Trophoblast cell (in vitro differentiated cells and primary cell): Measurements from ENCODE around the gene GALNT1.

Experiments
- DNase-seq, 2 donors: peaks; one replicate each; pipeline ENCODE4 v3.0.0-alpha.2; 2016
- H2AFZ ChIP-seq: 2 replicates; pipeline ENCODE4 v1.6.1; 2013; ENCODE audit warnings: low read length, moderate library complexity, mild to moderate bottlenecking; ENCODE audit not compliant: insufficient read depth, poor library complexity
- H2AK5ac ChIP-seq: 2 replicates; pipeline ENCODE4 v1.6.1; 2013; ENCODE audit warnings: mild to moderate bottlenecking, low read length
- H2BK120ac ChIP-seq: 2 replicates; pipeline ENCODE4 v1.6.1; 2013; ENCODE audit warnings: low read length, mild to moderate bottlenecking, moderate library complexity; ENCODE audit not compliant: insufficient read depth, poor library complexity
- H2BK12ac ChIP-seq: 2 replicates; pipeline ENCODE4 v1.6.1; 2013; ENCODE audit warnings: mild to moderate bottlenecking, low read length, moderate library complexity
- H2BK5ac ChIP-seq: 2 replicates; pipeline ENCODE4 v1.6.1; 2013; ENCODE audit warnings: low read length, low read depth, moderate library complexity, mild to moderate bottlenecking; ENCODE audit not compliant: poor library complexity
- H3K14ac ChIP-seq: 2 replicates; pipeline ENCODE4 v1.6.1; 2013; ENCODE audit warnings: mild to moderate bottlenecking, low read length
- H3K18ac ChIP-seq: 2 replicates; pipeline ENCODE4 v1.6.1; 2013; ENCODE audit warnings: mild to moderate bottlenecking, low read length
- H3K23ac ChIP-seq: 2 replicates; pipeline ENCODE4 v1.6.1; 2013; ENCODE audit warnings: low read length
- H3K27ac ChIP-seq: 2 replicates; pipeline ENCODE4 v1.5.1; 2013; ENCODE audit warnings: low read depth, mild to moderate bottlenecking, inconsistent platforms, low read length, moderate library complexity
- H3K27me3 ChIP-seq: 2 replicates; pipeline ENCODE4 v1.6.1; 2013; ENCODE audit warnings: inconsistent platforms, mild to moderate bottlenecking, low read length, moderate library complexity; ENCODE audit not compliant: insufficient read depth
- H3K36me3 ChIP-seq, 2 experiments: 1 replicate in 1 of 2; 2 replicates in 1 of 2; pipeline ENCODE4 v1.6.1; 2013; ENCODE audit warnings: low read length in 2 of 2, mild to moderate bottlenecking in 2 of 2, moderate library complexity in 1 of 2; ENCODE audit not compliant: insufficient read depth in 2 of 2, control insufficient read depth in 1 of 2
- H3K4ac ChIP-seq: 2 replicates; pipeline ENCODE4 v1.6.1; 2013; ENCODE audit warnings: low read depth, mild to moderate bottlenecking, low read length, moderate library complexity
- H3K4me1 ChIP-seq, 2 experiments: 1 replicate in 1 of 2; 2 replicates in 1 of 2; pipeline ENCODE4 v1.6.1; 2013; ENCODE audit warnings: low read length in 2 of 2, mild to moderate bottlenecking in 2 of 2, moderate library complexity in 1 of 2; ENCODE audit not compliant: insufficient read depth in 2 of 2, control insufficient read depth in 1 of 2
- H3K4me2 ChIP-seq: 2 replicates; pipeline ENCODE4 v1.6.1; 2013; ENCODE audit warnings: inconsistent platforms, mild to moderate bottlenecking, low read length, moderate library complexity
- H3K4me3 ChIP-seq: 2 replicates; pipeline ENCODE4 v1.5.1; 2013; ENCODE audit warnings: mild to moderate bottlenecking, low read depth, low read length, inconsistent platforms
- H3K79me1 ChIP-seq: one replicate; pipeline ENCODE4 v1.6.1; 2013; ENCODE audit warnings: low read length
- H3K79me2 ChIP-seq: 2 replicates; pipeline ENCODE4 v1.6.1; 2013; ENCODE audit warnings: low read length, mild to moderate bottlenecking; ENCODE audit not compliant: control insufficient read depth, insufficient read depth, poor library complexity
- H3K9ac ChIP-seq: 2 replicates; pipeline ENCODE4 v1.6.1; 2013; ENCODE audit warnings: mild to moderate bottlenecking, low read length
- H3K9me3 ChIP-seq: 2 replicates; pipeline ENCODE4 v1.6.1; 2013; ENCODE audit warnings: low read depth, mild to moderate bottlenecking, control low read depth, inconsistent platforms, low read length; ENCODE audit not compliant: insufficient read depth
- H4K12ac ChIP-seq: 2 replicates; pipeline ENCODE4 v1.6.1; 2013; ENCODE audit warnings: low read depth, mild to moderate bottlenecking, low read length, moderate library complexity
- H4K8ac ChIP-seq: 2 replicates; pipeline ENCODE4 v1.6.1; 2013; ENCODE audit warnings: low read depth, mild to moderate bottlenecking, low read length, moderate library complexity
- H4K91ac ChIP-seq: one replicate; pipeline ENCODE4 v1.6.1; 2013; ENCODE audit warnings: low read depth, mild to moderate bottlenecking, low read length, moderate library complexity
- WGBS: extraction: QIAGEN DNeasy Blood & Tissue Kit; methylation state at CpG from one replicate; pipeline ENCODE4 v1.1.7; 2013; ENCODE audit warnings: missing lambda C conversion rate; ENCODE audit not compliant: insufficient read length, insufficient coverage; ENCODE audit errors: extremely low coverage; 5-methylcytosine and 5-hydroxymethylcytosine counted together

GALNT1 gene

DNA sequence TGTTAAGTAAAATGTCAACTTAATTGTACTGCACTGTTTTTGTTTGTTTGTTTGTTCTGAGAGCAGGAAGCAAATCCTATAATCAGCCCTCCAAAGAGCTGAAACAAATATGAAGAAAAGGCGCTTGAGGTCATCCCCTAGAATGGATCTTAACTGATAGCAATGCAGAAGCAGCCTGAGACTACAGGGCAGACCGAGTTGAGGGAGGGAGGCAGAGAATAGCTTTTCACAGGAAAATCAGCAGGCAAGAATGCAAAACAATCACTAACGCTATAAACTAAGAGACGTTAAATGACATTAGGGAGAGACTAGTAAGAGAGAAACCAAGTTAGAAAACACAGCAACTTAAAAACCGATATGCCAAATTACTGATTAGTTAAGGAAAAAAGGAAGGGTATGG lies 37.2 kb downstream of the GALNT1 start:
- no peak overlapping the region for H4K8ac ChIP-seq
- H3K4me1 ChIP-seq: peaks cover 5 to 6% of the 10 kb centered on the region in 2 experiments
- H3K27me3 ChIP-seq: no peaks in the 10 kb centered on the region
- H3K23ac ChIP-seq: no peak overlapping the region
- no peak overlapping the region for H2BK120ac ChIP-seq
- H2BK5ac ChIP-seq: no peak overlapping the region
- H2AFZ ChIP-seq: no peak overlapping the region
- H3K9ac ChIP-seq: no peak overlapping the region
- no peak overlapping the region for H3K18ac ChIP-seq
- H2BK12ac ChIP-seq: no peak overlapping the region
- no peak overlapping the region for H4K12ac ChIP-seq
- H3K14ac ChIP-seq: no peak overlapping the region
- no peak overlapping the region for H4K91ac ChIP-seq
- H3K79me2 ChIP-seq: peaks cover 3% of the 10 kb centered on the region
- no peak overlapping the region for H2AK5ac ChIP-seq
- peaks cover 4% of the 10 kb centered on the region for H3K79me1 ChIP-seq
- H3K9me3 ChIP-seq: no peaks in the 10 kb centered on the region
- H3K27ac ChIP-seq: no peak overlapping the region
- H3K4me2 ChIP-seq: no peak overlapping the region
- WGBS: no CpG with 5 or more reads among the region's 5 CpGs
- H3K4me3 ChIP-seq: no peak overlapping the region
- no peaks in the 10 kb centered on the region for H3K36me3 ChIP-seq
- DNase-seq: no peak
- no peak overlapping the region for H3K4ac ChIP-seq

DNA sequence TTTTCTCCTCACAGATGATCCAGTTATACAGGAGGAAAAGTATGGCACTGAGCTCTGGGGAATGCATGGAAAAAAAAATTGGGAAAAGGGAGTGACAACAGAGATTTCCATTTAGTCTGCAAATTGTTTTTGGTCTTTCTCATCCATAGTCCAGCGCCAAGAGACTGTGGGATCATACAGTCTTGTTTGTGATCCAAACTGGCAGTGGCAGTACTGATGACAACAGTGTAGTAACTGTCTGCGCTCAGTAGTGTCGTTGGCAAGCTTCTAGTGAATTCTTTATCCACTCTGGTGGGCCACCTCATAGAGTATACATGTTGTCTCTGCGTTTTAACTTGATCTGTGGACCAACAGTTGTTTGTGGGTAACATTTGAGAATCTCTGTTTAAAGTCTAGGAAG lies 37.9 kb downstream of the GALNT1 start:
- peaks cover 4% of the 10 kb centered on the region for H3K79me1 ChIP-seq
- H2BK120ac ChIP-seq: no peak overlapping the region
- H2AFZ ChIP-seq: no peak overlapping the region
- H4K8ac ChIP-seq: no peak overlapping the region
- H3K9ac ChIP-seq: no peak overlapping the region
- no CpG with 5 or more reads among the region's 4 CpGs for WGBS
- H4K12ac ChIP-seq: no peak overlapping the region
- H3K18ac ChIP-seq: no peak overlapping the region
- H3K4me1 ChIP-seq: peaks cover 5 to 6% of the 10 kb centered on the region in 2 experiments
- H3K27me3 ChIP-seq: no peaks in the 10 kb centered on the region
- H2AK5ac ChIP-seq: no peak overlapping the region
- no peak overlapping the region for H3K23ac ChIP-seq
- H2BK5ac ChIP-seq: no peak overlapping the region
- no peak for DNase-seq
- no peak overlapping the region for H2BK12ac ChIP-seq
- no peak overlapping the region for H3K4me3 ChIP-seq
- H4K91ac ChIP-seq: no peak overlapping the region
- no peak overlapping the region for H3K4ac ChIP-seq
- no peaks in the 10 kb centered on the region for H3K9me3 ChIP-seq
- no peaks in the 10 kb centered on the region for H3K36me3 ChIP-seq
- peaks cover 3% of the 10 kb centered on the region for H3K79me2 ChIP-seq
- H3K4me2 ChIP-seq: no peak overlapping the region
- H3K27ac ChIP-seq: peak overlapping the region; percentile 5
- no peak overlapping the region for H3K14ac ChIP-seq

DNA sequence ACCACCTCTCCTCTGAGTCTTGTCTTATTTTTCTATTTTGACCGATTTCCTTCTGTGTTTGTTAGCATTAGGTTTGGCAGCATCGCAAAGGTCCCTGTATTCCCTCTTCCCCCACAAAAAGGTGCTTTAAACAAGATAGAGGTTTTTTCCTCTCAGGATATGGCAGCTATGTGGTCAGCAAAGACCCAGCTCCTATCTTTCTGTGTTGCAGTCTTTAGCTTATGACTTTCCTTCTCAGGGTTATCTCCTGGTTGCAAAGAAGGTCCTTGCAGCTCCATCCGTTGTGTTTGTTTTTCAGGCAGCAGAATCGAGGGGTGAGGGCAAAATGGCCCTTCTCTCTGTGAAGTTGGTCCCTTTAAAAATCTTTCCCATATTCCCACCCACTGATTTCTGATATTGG lies 38.4 kb downstream of the GALNT1 start:
- peaks cover 5 to 6% of the 10 kb centered on the region in 2 experiments for H3K4me1 ChIP-seq
- no peak overlapping the region for H3K9ac ChIP-seq
- H3K18ac ChIP-seq: peak overlapping the region; percentile 75
- H2AK5ac ChIP-seq: no peak overlapping the region
- H2BK5ac ChIP-seq: no peak overlapping the region
- no peaks in the 10 kb centered on the region for H3K9me3 ChIP-seq
- H3K4ac ChIP-seq: no peak overlapping the region
- H3K79me2 ChIP-seq: peaks cover 3% of the 10 kb centered on the region
- H2BK120ac ChIP-seq: no peak overlapping the region
- no peak overlapping the region for H3K27ac ChIP-seq
- no peaks in the 10 kb centered on the region for H3K36me3 ChIP-seq
- DNase-seq: no peak
- H4K91ac ChIP-seq: no peak overlapping the region
- no peak overlapping the region for H3K23ac ChIP-seq
- WGBS: no CpG with 5 or more reads among the region's 4 CpGs
- H3K27me3 ChIP-seq: no peaks in the 10 kb centered on the region
- H4K12ac ChIP-seq: no peak overlapping the region
- no peak overlapping the region for H3K4me3 ChIP-seq
- peaks cover 4% of the 10 kb centered on the region for H3K79me1 ChIP-seq
- no peak overlapping the region for H2BK12ac ChIP-seq
- no peak overlapping the region for H3K4me2 ChIP-seq
- no peak overlapping the region for H4K8ac ChIP-seq
- no peak overlapping the region for H2AFZ ChIP-seq
- H3K14ac ChIP-seq: no peak overlapping the region

DNA sequence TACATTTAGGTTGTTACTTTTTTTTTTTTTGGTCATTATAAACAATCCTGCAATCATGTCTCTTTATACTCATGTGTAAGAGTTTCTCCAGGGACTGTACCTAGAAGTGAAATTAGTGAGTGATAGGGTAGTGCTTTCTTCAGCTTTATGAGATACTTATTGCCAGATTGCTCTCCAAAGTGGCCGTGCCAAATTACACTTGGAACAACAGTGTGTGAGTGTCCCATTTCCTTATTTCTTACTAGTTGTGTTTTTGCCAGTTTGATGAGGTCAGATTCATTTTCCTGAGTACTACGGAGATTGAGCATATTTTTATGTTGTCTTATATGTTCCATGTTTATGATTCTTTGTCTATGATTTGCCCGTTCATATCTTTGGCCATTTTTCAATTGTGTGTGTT lies 39.2 kb downstream of the GALNT1 start:
- no peak overlapping the region for H2BK12ac ChIP-seq
- peaks cover 3% of the 10 kb centered on the region for H3K79me2 ChIP-seq
- H3K4me3 ChIP-seq: no peak overlapping the region
- H3K14ac ChIP-seq: no peak overlapping the region
- H3K4me1 ChIP-seq: peaks cover 5 to 6% of the 10 kb centered on the region in 2 experiments
- H4K8ac ChIP-seq: no peak overlapping the region
- no peaks in the 10 kb centered on the region for H3K36me3 ChIP-seq
- H4K91ac ChIP-seq: no peak overlapping the region
- no peak overlapping the region for H2AK5ac ChIP-seq
- no peak overlapping the region for H3K27ac ChIP-seq
- no peak for DNase-seq
- H3K79me1 ChIP-seq: peaks cover 4% of the 10 kb centered on the region
- H3K9me3 ChIP-seq: no peaks in the 10 kb centered on the region
- H3K4ac ChIP-seq: no peak overlapping the region
- H2BK120ac ChIP-seq: no peak overlapping the region
- no peaks in the 10 kb centered on the region for H3K27me3 ChIP-seq
- no peak overlapping the region for H3K23ac ChIP-seq
- H3K4me2 ChIP-seq: no peak overlapping the region
- H2AFZ ChIP-seq: no peak overlapping the region
- H2BK5ac ChIP-seq: no peak overlapping the region
- H4K12ac ChIP-seq: no peak overlapping the region
- H3K9ac ChIP-seq: no peak overlapping the region
- no CpG with 5 or more reads among the region's 3 CpGs for WGBS
- H3K18ac ChIP-seq: no peak overlapping the region
